K562 (cell line): ENCODE data around the gene SCGB1D1. TPM values are rescaled to one million over a fixed set of nuclear protein-coding genes. Genes with fewer than 3 reads are reported as not detected.

Source experiments
- ATAC-seq: fragments of 200-7000 bp; cut with Tn5 transposase; 3 replicates; pipeline ENCODE4 v1.9.1; 2020; ENCODE audit warnings: moderate library complexity
- BruUV-seq: library from RNA; stranded (reverse); fragments of 400-500 nt; replicated peaks from 2 replicates; lab custom pipeline; 2021; lab: Mats Ljungman, UMichigan
- CTCF ChIA-PET: fragments of 300-600 bp; formaldehyde crosslinking; extraction: SDS; loops from one replicate; lab custom pipeline; 2021; ENCODE audit warnings: low intra/inter-chr PET ratio; lab: Yijun Ruan, JAX
- POLR2A ChIA-PET: fragments of 300-600, 350-650 bp; sonication (Branson Sonifier 250); formaldehyde crosslinking; extraction: SDS; loops from one replicate; lab custom pipeline; 2021; ENCODE audit warnings: antibody characterized with exemption, inconsistent platforms; lab: Yijun Ruan, JAX
- DNase-seq, 4 experiments: peaks; one replicate each; pipeline versions ENCODE4 v3.0.0 to v3.0.0-alpha.2; 2011 to 2018; ENCODE audit warnings: low spot score in 3 of 4, mixed read lengths in 3 of 4; ENCODE audit errors: extremely low read depth in 1 of 4
- FAIRE-seq: peaks from 2 replicates; lab custom pipeline; 2011; peaks lifted over from hg19 to GRCh38; lab: Jason Lieb, UNC
- H2AFZ ChIP-seq: 2 replicates; pipeline ENCODE4 v1.6.0; 2011; ENCODE audit warnings: low read depth, low read length, control low read depth, inconsistent platforms
- H3K27ac ChIP-seq: fragments of 200-600 bp; 3 replicates; pipeline ENCODE4 v1.8.0; 2011; ENCODE audit warnings: low read depth, mild to moderate bottlenecking, control low read depth, inconsistent platforms, low read length, moderate library complexity, mixed read lengths; ENCODE audit errors: extremely low read depth
- H3K27me3 ChIP-seq, 2 experiments: fragments of 300-600 bp in 1 of 2; 2 replicates in 1 of 2; 3 replicates in 1 of 2; pipeline versions ENCODE4 v1.6.0 to v1.8.0; 2011; ENCODE audit warnings: inconsistent platforms in 2 of 2, low read length in 2 of 2, mild to moderate bottlenecking in 1 of 2, mixed read lengths in 1 of 2, moderate library complexity in 1 of 2; ENCODE audit not compliant: control insufficient read depth in 2 of 2, insufficient read depth in 2 of 2
- H3K36me3 ChIP-seq: fragments of 300-600 bp; 3 replicates; pipeline ENCODE4 v1.8.0; 2011; ENCODE audit warnings: mild to moderate bottlenecking, low read length, inconsistent platforms; ENCODE audit not compliant: control insufficient read depth, insufficient read depth
- H3K4me1 ChIP-seq, 2 experiments: fragments of 200-600 bp in 1 of 2; replicated peaks in 1 of 2; 2 replicates in 1 of 2; 3 replicates in 1 of 2; pipeline versions ENCODE4 v1.5.1 to v1.8.0; 2011; ENCODE audit warnings: inconsistent platforms in 2 of 2, low read length in 2 of 2, mild to moderate bottlenecking in 1 of 2, mixed read lengths in 1 of 2, moderate library complexity in 1 of 2; ENCODE audit not compliant: control insufficient read depth in 2 of 2, insufficient read depth in 2 of 2
- H3K4me2 ChIP-seq: 2 replicates; pipeline ENCODE4 v1.6.1; 2011; ENCODE audit warnings: low read length, control low read depth, inconsistent platforms, mixed read lengths; ENCODE audit not compliant: insufficient read depth
- H3K4me3 ChIP-seq: fragments of 200-600 bp; sonication (generic), shearing (Covaris generic); 2 replicates; pipeline ENCODE4 v1.5.1; 2016; ENCODE audit warnings: control low read depth, inconsistent platforms
- H3K79me2 ChIP-seq: fragments of 200-600 bp; 3 replicates; pipeline ENCODE4 v1.8.0; 2011; ENCODE audit warnings: low read length, inconsistent platforms; ENCODE audit not compliant: control insufficient read depth, insufficient read depth
- H3K9ac ChIP-seq, 2 experiments: 2 replicates each; pipeline versions ENCODE4 v1.6.0 to v1.6.1; 2011; ENCODE audit warnings: low read depth in 2 of 2, low read length in 2 of 2, control low read depth in 1 of 2, inconsistent platforms in 1 of 2, mild to moderate bottlenecking in 1 of 2, mixed read lengths in 1 of 2; ENCODE audit not compliant: insufficient read depth in 1 of 2
- H3K9me1 ChIP-seq: one replicate; pipeline ENCODE4 v1.6.0; 2011; ENCODE audit warnings: inconsistent platforms, mild to moderate bottlenecking, low read length, moderate library complexity; ENCODE audit not compliant: control insufficient read depth, insufficient read depth
- H3K9me3 ChIP-seq: replicated peaks from 2 replicates; pipeline ENCODE4 v1.5.1; 2011; ENCODE audit warnings: low read depth, low read length, inconsistent platforms; ENCODE audit not compliant: control insufficient read depth, insufficient read depth
- H4K20me1 ChIP-seq: replicated peaks from 2 replicates; pipeline ENCODE4 v1.6.1; 2011; ENCODE audit warnings: low read length, inconsistent platforms, mixed read lengths; ENCODE audit not compliant: control insufficient read depth, insufficient read depth
- SPI1 ChIP-seq: IDR thresholded peaks from 2 replicates; pipeline ENCODE4 v1.6.1; 2011; ENCODE audit warnings: low read depth, low read length, control low read depth, borderline replicate concordance
- ZNF551 ChIP-seq: fragments of 250-450 bp; sonication (Bioruptor Pico); IDR thresholded peaks from 2 replicates; pipeline ENCODE4 v1.5.0; 2021; ENCODE audit warnings: mild to moderate bottlenecking, moderate library complexity
- WGBS: fragments of 100-300 bp; shearing (Covaris generic); methylation state at CpG from one replicate; pipeline ENCODE4 v1.1.6; 2016; ENCODE audit warnings: low coverage, mixed read lengths; ENCODE audit not compliant: insufficient coverage; ENCODE audit errors: missing lambda C conversion rate; 5-methylcytosine and 5-hydroxymethylcytosine counted together
- in situ Hi-C: fragments of 300-500 bp; cut with MboI; formaldehyde crosslinking; loops from 4 replicates; pipeline ENCODE4 v1.15.0; 2018; ENCODE audit warnings: inconsistent platforms, mixed read lengths
- intact Hi-C: fragments of 100-400 bp; cut with micrococcal nuclease; formaldehyde crosslinking; loops from 2 replicates; pipeline ENCODE4 v1.14.2; 2022
- polyA plus RNA-seq, 8 experiments: library from polyadenylated mRNA; depleted of rRNA in 4 of 8; stranded (reverse) in 5 of 8; unstranded in 3 of 8; fragments of >200 nt; fragmentation: Nextera tagmentation in 2 of 8; fragmentation: Illumina TruSeq in 1 of 8; extraction: Ambion mirVana in 2 of 8; extraction: Trizol in 1 of 8; gene quantifications; 2 replicates each; pipeline versions ENCODE4 v1.2.1 to v1.2.3, GENCODE V29; 2011 to 2014; ENCODE audit warnings: inconsistent platforms in 1 of 8, missing spikeins in 1 of 8
- total RNA-seq, 7 experiments: library from RNA; depleted of rRNA in 6 of 7; stranded (reverse); fragments of >200 nt in 6 of 7; fragmentation: Illumina TruSeq in 2 of 7; extraction: Trizol in 2 of 7; gene quantifications; 2 replicates each; pipeline versions ENCODE4 v1.2.1 to v1.2.3, GENCODE V29; 2011 to 2021; ENCODE audit warnings: low replicate concordance in 1 of 7
- TF ChIP-seq, protein P1 (sequence below): sonication (generic); formaldehyde crosslinking; IDR thresholded peaks from 2 replicates; pipeline ENCODE4 v1.8.1; 2022; ENCODE audit warnings: missing genetic modification reagents

The SCGB1D1 gene
- total and polyA plus RNA-seq, 9 of the 15 experiments (the other 6 are each of a cell fraction or from before 2014, with no cell fraction given), result not detected

DNA sequence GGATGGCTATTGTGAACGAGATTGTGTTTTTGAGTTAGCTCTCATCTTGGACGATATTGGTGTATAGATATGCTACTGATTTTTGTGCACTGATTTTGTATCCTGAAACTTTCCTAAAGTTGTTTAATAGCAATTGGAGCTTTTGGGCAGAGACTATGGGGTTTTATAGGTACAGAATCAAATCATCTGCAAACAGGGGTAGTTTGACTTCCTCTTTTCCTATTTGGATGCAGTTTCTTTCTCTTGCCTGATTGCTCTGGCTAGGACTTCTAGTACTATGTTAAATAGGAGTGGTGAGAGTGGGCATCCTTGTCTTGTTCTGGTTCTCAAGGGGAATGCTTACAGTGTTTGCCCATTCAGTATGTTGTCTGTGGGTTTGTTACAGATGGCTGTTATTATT, 8.9 kb upstream of the SCGB1D1 start:
- no peak overlapping the region for H3K4me3 ChIP-seq
- no peaks in the 10 kb centered on the region for H3K9me1 ChIP-seq
- no peak overlapping the region for H3K9ac ChIP-seq
- ATAC-seq, result no peak
- CTCF ChIA-PET, result no interaction called here
- FAIRE-seq, result no peak
- no peaks in the 10 kb centered on the region for H3K9me3 ChIP-seq
- intact Hi-C loops (no loop called here), in situ Hi-C loops (no loop called here)
- TF ChIP-seq, protein P1, sequence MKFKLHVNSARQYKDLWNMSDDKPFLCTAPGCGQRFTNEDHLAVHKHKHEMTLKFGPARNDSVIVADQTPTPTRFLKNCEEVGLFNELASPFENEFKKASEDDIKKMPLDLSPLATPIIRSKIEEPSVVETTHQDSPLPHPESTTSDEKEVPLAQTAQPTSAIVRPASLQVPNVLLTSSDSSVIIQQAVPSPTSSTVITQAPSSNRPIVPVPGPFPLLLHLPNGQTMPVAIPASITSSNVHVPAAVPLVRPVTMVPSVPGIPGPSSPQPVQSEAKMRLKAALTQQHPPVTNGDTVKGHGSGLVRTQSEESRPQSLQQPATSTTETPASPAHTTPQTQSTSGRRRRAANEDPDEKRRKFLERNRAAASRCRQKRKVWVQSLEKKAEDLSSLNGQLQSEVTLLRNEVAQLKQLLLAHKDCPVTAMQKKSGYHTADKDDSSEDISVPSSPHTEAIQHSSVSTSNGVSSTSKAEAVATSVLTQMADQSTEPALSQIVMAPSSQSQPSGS (CRISPR knock-in tag), result no peak
- no peak for TF ChIP-seq ZNF551 (CRISPR knock-in tag)
- peak; percentile 72 for TF ChIP-seq SPI1
- DNase-seq, result no peak
- WGBS, result 0% methylated on average over 2 of the region's 2 CpGs
- no peaks in the 10 kb centered on the region for H4K20me1 ChIP-seq
- no peaks in the 10 kb centered on the region for H3K4me1 ChIP-seq
- H3K36me3 ChIP-seq, result no peaks in the 10 kb centered on the region
- H3K27ac ChIP-seq, result no peak overlapping the region
- H3K27me3 ChIP-seq, result peaks cover 10 to 12% of the 10 kb centered on the region in 2 experiments; a peak in 4 of 5 replicates
- H3K4me2 ChIP-seq, result no peak overlapping the region
- H3K79me2 ChIP-seq, result no peaks in the 10 kb centered on the region
- no peak overlapping the region for H2AFZ ChIP-seq
- POLR2A ChIA-PET, result no interaction called here
- no TSS peak for BruUV-seq
